Kidney (tissue), 14 donors: Measurements from ENCODE around the gene DLG2. TPM values are rescaled to one million over a fixed set of nuclear protein-coding genes. Genes with fewer than 3 reads are reported as not detected.

Experiments
- DNase-seq, 5 donors: peaks; one replicate each; pipeline ENCODE4 v3.0.0-alpha.2; 2013 to 2020
- FAIRE-seq: peaks from 2 replicates; lab custom pipeline; 2012; peaks lifted over from hg19 to GRCh38; lab: Jason Lieb, UNC
- H3K27ac ChIP-seq, 2 donors: one replicate each; pipeline ENCODE4 v1.7.0; 2013; ENCODE audit warnings: low read depth in 2 of 2, low read length in 2 of 2, inconsistent platforms in 1 of 2
- H3K27me3 ChIP-seq: one replicate; pipeline ENCODE4 v1.7.1; 2013; ENCODE audit warnings: low read length, inconsistent platforms; ENCODE audit not compliant: control insufficient read depth, insufficient read depth
- H3K36me3 ChIP-seq, 3 donors: one replicate each; pipeline versions ENCODE4 v1.7.0 to v1.7.1; 2013; ENCODE audit warnings: low read length in 3 of 3, control low read depth in 1 of 3, inconsistent platforms in 1 of 3; ENCODE audit not compliant: insufficient read depth in 3 of 3, control insufficient read depth in 2 of 3
- H3K4me1 ChIP-seq, 3 donors: one replicate each; pipeline versions ENCODE4 v1.7.0 to v1.7.1; 2013; ENCODE audit warnings: low read length in 3 of 3, inconsistent platforms in 1 of 3, low read depth in 1 of 3; ENCODE audit not compliant: control insufficient read depth in 2 of 3, insufficient read depth in 2 of 3
- H3K4me3 ChIP-seq, 3 donors: one replicate each; pipeline versions ENCODE4 v1.7.0 to v1.8.1; 2013; ENCODE audit warnings: low read length in 3 of 3, control low read depth in 1 of 3, inconsistent platforms in 1 of 3
- H3K9ac ChIP-seq, 3 donors: one replicate each; pipeline versions ENCODE4 v1.7.0 to v1.7.1; 2013; ENCODE audit warnings: low read length in 3 of 3, control low read depth in 1 of 3, inconsistent platforms in 1 of 3
- H3K9me3 ChIP-seq, 3 donors: one replicate each; pipeline versions ENCODE4 v1.7.0 to v1.7.1; 2013; ENCODE audit warnings: low read length in 3 of 3, control low read depth in 1 of 3, inconsistent platforms in 1 of 3; ENCODE audit not compliant: control insufficient read depth in 2 of 3, insufficient read depth in 1 of 3
- intact Hi-C: fragments of 100-400 bp; cut with DNase I; formaldehyde crosslinking; loops from one replicate; pipeline ENCODE4 v1.11.1; 2022
- polyA plus RNA-seq: library from polyadenylated mRNA; stranded (reverse); fragments of 350-450 nt; fragmentation: Illumina TruSeq; extraction: RNeasy Lipid Tissue Mini Kit (QIAGEN cat#74804); gene quantifications from one replicate; pipeline ENCODE4 v1.2.3, GENCODE V29; 2014; ENCODE audit warnings: low read depth, low replicate concordance; ENCODE audit not compliant: insufficient read depth
- total RNA-seq: library from RNA; stranded (reverse); fragmentation: NEBNext Ultra II Directional; extraction: Animal tissue kit (Norgen Biotek cat#: 25700); gene quantifications from one replicate; pipeline ENCODE4 v1.2.1, GENCODE V29; 2021
- TF ChIP-seq, protein P1 (sequence below): IDR thresholded peaks from 3 replicates; pipeline ENCODE4 v1.5.1; 2012; ENCODE audit warnings: mild to moderate bottlenecking, moderate library complexity, borderline replicate concordance; ENCODE audit not compliant: insufficient read depth; ENCODE audit errors: extremely low read depth
- donor health status: control.
- donor health status: control.
- donor health status: control.
- donor health status: control.
- donor health status: control.
- donor health status: DM: yes; HTN: yes; CAD: no.
- donor health status: Normal renal cell carcinoma (clear cell type).

Gene DLG2
- total and polyA plus RNA-seq, 2 donors from 2014 or later, result 2.9 to 7.2 TPM

DNA sequence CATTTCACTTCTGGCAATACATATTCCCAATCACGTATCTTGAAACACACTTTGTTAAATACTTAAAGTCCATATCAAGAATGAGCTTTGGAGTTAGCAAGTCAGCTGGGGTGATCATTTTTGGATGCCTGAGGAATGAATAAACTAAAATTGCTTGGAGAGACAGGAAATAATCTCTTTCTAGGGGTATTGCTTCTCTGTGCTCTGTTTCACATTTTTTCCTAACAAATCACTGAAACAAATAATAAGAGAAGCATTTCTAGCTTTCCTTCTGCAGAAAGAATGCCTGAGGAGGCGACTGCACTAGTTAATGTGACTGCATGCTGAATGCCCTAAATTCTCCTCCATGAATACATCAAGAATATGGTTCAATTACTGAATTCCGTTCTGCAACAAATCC lies 1799.6 kb downstream of the DLG2 start:
- intact Hi-C loops, result no loop called here

DNA sequence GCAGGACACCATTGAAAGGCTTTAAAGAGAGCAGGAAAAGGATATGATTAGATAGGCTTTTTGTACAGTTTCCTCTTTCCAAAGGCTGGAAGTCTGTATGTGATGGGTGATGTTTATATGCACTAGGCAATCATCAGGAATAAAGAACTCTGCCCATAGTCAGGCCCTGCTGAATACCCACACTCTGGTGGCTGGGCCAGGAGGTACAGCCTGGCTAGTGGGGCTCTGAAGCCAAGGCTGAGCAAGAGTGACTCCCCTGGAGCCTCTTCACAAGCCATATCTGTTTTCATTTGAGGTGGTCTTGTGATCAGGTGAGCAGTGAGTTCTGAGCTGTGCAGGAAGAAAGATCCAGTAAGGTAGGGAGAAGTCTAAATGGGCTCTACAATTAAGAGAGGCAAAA lies 1801.1 kb downstream of the DLG2 start:
- no peak overlapping the region for H3K4me3 ChIP-seq
- FAIRE-seq (no peak), DNase-seq (no peak)
- TF ChIP-seq, protein P1, sequence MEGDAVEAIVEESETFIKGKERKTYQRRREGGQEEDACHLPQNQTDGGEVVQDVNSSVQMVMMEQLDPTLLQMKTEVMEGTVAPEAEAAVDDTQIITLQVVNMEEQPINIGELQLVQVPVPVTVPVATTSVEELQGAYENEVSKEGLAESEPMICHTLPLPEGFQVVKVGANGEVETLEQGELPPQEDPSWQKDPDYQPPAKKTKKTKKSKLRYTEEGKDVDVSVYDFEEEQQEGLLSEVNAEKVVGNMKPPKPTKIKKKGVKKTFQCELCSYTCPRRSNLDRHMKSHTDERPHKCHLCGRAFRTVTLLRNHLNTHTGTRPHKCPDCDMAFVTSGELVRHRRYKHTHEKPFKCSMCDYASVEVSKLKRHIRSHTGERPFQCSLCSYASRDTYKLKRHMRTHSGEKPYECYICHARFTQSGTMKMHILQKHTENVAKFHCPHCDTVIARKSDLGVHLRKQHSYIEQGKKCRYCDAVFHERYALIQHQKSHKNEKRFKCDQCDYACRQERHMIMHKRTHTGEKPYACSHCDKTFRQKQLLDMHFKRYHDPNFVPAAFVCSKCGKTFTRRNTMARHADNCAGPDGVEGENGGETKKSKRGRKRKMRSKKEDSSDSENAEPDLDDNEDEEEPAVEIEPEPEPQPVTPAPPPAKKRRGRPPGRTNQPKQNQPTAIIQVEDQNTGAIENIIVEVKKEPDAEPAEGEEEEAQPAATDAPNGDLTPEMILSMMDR, result no peak
- H3K27ac ChIP-seq, result no peak overlapping the region
- intact Hi-C loops, result no loop called here
- no peaks in the 10 kb centered on the region for H3K36me3 ChIP-seq
- H3K4me1 ChIP-seq, result no peaks in the 10 kb centered on the region
- H3K27me3 ChIP-seq, result no peaks in the 10 kb centered on the region
- no peak overlapping the region for H3K9ac ChIP-seq
- no peaks in the 10 kb centered on the region for H3K9me3 ChIP-seq

More for the DNA sequence above, 1799.6 kb downstream of the DLG2 start:
- FAIRE-seq (no peak), DNase-seq (no peak)
- H3K4me1 ChIP-seq, result no peaks in the 10 kb centered on the region
- H3K27me3 ChIP-seq, result no peaks in the 10 kb centered on the region
- TF ChIP-seq, protein P1, result no peak
- H3K9me3 ChIP-seq, result no peaks in the 10 kb centered on the region
- H3K4me3 ChIP-seq, result no peak overlapping the region
- no peaks in the 10 kb centered on the region for H3K36me3 ChIP-seq
- no peak overlapping the region for H3K9ac ChIP-seq
- H3K27ac ChIP-seq, result no peak overlapping the region

DNA sequence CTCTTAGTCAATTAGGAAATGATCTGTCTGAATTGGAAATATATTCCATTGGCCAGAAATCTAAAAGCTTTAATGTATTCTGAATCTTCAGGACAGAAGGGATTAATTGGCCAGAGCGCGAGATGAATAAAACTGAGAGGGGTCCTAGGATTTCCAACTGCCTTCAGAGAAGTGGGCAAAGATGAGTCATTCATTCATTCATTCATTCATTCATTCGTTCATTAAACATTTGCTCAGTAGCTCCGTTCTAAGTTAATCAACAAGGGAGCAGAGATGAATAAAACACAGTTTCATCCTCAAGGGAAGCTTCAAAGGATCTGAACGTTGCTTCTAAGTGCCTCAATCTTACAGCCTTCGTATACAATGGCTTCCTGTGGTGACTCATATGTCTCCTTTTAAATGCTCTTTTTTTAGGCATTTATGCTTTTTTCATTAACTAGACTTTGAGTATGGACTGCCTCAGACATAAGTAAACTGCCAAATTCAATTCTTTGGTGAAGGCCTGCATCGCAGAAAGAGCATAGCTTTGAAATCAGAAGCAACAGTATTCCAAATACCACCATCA lies 1803.6 kb downstream of the DLG2 start:
- TF ChIP-seq, protein P1, result no peak
- Histone ChIP-seq H3K4me3 (no peak overlapping the region), H3K27me3 (no peaks in the 10 kb centered on the region), H3K4me1 (no peaks in the 10 kb centered on the region), H3K36me3 (no peaks in the 10 kb centered on the region), H3K9ac (no peak overlapping the region), H3K9me3 (no peaks in the 10 kb centered on the region), H3K27ac (no peak overlapping the region)
- DNase-seq (no peak), FAIRE-seq (no peak)
- intact Hi-C loops, result no loop called here
